Measurements from ENCODE around the gene SPAG6.

The SPAG6 gene

DNA sequence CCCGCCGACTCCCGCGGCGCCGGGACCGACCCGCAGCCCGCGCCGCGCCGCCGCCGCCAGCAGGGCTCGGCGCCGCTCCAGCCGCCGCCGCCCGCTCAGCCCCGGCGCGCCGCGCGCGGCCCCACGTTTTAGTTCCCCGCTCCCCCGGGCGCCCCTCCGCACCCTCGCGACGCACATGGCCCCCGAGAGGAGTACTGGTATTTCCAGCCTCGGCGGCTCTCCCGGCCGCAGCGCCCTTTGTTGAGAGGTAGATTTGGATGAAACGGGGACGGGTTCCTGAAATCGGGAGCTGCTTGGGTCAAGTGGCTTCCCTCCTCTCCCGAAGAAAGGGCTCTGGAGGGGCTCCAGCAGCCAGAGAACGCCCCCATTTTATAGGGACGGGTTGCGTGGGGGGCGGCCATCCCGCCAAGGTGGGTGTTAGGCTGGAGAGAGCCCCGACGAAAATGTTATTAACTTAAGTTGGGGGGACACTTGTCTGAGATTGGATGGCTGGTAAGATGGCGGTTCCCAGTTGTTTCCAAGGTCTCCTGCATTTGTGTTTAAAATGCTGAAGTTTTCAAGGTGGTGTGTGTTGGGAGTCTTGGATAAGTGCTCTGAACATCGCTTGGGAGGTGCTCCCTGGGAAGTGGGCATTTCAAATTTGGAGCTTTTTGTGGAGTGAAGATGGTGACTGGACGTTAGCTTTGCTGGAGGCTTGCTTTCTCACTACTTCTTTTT lies 23.2 kb upstream of the SPAG6 start:
- no peak for DNase-seq (ENCODE audit: low spot score)

DNA sequence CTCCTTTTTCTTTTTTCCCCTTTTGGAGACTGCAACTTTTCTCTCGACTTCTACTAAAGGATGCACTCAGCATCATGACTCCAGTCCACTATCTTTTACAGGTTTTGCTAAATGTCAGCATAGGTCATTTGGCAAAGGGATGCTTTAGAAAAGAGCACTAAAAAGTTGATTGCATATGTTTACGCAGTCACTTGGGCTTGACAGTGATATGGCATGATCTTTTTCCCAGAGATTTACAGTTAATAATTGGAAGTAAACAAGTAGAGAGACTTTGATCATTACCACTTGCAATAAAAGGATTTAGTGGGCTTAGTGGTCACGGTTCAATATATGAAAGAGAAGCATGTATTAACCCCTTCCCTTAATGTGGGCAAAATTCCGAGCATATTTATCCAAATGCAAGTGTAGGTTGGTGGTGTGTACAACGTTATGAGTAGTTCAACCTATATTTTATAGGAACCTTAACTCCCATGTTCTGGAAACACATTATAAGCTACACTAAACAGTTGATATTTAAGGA lies 22.6 kb upstream of the SPAG6 start:
- DNase-seq (ENCODE audit: low spot score) = no peak

DNA sequence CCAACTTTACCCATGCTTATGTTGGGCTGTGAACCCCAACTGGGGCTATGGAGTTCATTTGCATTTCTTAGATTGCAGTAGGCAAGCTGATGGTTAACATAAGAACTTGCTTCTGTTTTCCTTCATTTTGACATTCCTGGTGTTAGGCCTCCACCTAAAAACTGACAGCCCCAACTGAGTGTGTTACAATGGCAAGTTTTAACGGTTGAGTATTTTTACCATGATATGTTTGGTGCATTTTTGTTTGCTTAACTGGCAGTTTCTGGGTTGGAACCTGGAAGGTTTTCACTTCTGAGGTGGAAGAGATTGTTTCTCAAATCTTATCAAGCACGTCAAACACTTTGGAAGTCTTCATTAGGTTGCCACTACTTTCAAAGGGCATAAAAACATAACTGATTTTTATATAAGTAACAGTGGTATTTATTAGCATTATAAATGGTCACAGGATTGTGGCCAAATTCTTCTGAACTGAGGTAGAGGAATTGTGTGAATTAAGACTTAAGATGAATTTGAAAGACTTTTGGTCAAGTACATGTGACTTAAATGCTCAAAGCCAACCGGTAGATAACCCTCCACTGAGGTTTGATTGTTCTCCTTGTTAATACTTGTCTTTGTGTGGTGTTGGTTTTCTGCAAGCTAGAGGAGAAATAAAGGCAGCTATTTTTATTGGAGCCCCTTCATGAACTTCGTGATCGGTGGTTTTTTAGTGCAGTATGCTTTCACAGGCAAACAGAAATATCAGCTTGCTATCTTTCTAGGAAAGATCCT lies 21.6 kb upstream of the SPAG6 start:
- DNase-seq (ENCODE audit: low spot score) = no peak

DNA sequence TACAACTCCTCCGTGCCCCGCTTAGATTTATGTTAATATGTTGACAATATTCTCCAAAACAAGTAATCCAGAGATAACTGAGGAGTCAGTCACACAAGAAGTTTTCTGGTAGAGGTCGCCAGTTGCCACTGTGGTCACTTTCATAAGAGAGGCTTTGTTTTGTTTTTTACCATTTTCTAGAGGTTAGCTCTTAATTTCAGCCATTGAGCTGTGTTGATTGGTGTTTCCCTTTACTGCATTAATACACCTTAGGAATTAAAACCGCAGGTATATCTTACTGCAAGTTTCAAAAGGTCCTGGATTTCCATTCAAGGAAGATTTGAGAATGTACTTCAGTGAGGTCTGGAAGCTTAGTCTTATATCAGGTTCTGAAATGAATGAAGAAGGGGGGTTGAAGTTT lies 20.9 kb upstream of the SPAG6 start:
- no peak for DNase-seq (ENCODE audit: low spot score)

DNA sequence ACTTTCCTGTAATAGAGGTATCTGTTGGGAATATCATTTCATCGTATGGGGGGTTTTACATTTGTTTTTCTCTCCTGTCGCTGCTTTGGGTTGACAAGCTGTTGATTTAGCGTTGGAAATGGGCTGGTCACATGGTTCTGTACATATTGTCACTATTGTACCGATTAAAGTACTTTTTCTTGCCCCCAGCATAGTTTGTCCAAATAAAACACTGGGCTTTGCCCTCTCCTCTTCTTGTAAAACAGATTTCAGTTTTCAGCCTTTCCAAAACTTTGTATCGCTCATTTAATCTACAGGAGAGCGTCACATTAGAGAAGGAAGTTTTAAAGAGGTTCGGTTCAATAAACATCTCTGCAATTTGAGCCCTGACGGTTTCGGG lies 20.4 kb upstream of the SPAG6 start:
- DNase-seq (ENCODE audit: low spot score) = no peak

DNA sequence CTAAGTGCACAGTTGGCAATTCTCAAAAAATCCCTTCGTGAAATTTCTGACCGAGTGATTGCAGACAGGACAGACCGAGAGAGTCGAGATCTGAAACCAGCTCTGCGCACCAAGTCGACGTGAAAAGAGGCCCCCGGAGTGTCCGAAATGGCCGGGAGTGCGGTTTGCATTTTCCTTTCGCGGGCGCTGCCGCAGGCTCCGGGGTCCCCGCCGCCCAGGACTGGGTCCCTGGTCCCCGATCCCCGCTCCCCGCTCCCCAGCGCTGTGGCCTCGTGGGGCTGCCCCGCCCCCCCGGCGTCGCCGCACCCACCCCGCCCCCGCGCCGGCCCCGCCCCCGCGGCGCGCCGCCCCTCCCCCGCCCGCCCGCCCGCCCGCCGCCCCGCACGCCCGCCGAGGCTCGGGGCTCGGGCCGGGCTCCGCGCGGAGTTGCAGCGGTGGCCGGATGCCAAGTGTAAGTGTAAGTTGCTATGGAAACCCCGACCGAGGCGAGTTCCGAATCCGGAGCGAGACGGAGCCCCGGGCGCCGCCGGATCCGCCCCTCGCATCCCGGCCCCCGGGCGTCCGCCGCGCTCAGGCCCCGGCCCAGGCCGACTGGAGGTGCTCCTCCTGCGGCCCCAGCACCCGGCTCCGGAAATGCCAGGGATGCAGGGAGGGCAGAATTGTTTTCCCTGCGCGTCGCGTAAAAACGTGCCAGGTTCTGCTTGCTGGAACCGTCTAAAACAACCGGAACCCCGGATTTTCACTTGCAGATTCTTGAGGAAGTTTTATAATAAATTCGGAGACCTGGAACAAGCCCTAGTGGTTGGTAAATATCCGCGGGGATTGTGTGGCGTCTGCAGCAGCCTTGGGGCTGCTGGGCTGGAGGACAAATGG lies 19.8 kb upstream of the SPAG6 start:
- peak; percentile 79 for DNase-seq (ENCODE audit: low spot score)

DNA sequence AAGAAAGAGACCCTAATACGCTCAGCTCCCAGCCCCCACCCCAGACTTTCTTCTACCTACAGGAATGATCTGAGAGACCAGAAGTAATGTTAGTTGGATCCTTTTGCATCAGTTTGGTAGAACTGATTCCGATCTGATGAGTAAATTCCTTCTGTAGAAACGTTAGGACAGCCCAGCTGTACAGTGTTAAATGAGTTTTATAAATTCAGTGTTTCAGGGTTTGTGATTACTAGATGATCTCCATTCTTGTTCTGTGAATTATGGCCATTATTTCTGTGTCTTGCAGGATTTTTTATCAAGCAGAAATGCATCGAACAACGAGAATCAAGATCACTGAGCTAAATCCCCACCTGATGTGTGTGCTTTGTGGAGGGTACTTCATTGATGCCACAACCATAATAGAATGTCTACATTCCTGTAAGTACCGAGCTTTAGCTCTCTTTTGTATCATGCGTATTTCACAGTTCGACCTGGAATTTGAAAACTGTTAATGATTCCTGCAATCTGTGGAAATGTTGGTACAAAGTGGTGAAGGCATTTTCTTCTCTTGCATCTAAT lies 19.1 kb upstream of the SPAG6 start:
- DNase-seq (ENCODE audit: low spot score) = no peak

DNA sequence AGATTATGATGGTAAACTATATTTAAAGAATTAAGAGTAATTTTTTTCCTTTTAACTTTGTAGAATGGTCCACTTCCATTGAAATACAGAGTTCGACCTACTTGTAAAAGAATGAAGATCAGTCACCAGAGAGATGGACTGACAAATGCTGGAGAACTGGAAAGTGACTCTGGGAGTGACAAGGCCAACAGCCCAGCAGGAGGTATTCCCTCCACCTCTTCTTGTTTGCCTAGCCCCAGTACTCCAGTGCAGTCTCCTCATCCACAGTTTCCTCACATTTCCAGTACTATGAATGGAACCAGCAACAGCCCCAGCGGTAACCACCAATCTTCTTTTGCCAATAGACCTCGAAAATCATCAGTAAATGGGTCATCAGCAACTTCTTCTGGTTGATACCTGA lies 16.1 kb upstream of the SPAG6 start:
- DNase-seq (ENCODE audit: low spot score) = no peak

DNA sequence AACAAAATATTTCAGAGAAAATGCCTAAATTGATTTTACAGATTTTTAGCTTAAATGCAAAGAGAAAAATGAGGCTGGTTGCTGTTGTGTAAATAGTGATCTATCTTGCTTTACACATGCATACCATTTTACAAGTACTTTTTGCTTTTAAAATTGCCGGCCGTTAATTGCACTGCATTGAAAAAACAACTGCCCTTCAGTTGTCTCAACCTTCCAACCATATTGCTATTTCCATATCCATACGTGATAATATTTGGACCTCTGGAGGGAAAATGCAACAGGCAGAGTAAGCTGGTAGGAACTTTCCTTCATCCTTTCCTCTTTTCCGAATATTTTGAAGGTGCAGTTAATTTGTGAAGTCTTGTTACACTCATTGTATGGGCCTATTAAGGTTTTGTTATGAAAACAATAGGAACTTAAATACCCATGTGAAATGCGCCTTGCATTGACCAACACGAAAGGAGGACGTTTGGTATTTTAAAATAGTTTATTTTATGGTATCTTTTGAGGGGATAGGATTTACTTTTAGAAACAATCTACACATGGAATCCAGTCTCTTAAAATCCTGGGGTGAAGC lies 13.1 kb upstream of the SPAG6 start:
- DNase-seq (ENCODE audit: low spot score) = no peak

DNA sequence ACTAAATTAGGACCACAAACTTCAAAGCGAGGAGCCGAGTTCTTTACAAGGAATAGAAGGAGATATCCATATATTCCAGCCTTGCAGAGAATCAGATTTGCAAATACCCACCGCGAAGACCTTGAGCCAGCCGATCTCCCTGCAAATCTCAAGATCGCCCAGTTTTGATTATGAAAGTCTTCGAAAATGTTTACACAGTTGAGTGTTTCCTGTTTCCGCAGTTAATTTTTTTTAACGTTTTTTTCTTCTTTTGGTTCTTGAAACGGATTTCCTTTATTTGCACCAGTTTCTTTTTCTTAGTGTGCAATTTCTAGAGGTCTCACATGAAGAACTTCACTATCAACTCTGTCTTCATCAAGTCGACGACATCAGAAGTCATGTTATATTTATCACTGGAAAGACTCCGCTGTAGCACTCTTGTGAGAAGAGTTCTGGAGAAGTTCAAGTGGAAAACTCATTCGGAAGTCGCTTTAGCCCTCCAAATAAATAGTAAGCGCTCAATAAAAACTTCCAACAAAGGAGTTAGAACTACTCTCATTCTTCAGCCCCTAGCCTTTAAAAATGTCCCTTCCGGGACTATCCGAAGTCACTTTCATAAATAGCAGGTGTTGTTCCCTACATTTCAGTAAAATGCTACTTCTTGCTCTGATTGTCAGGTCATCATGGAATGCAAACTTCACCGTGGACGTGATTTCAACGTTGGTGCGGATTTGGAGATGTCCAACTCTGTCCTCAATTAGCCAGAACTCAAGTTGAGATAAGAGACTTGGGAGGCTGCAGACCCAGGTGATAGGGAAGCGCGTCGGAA lies 11.9 kb upstream of the SPAG6 start:
- DNase-seq (ENCODE audit: low spot score) = peak; percentile 48

DNA sequence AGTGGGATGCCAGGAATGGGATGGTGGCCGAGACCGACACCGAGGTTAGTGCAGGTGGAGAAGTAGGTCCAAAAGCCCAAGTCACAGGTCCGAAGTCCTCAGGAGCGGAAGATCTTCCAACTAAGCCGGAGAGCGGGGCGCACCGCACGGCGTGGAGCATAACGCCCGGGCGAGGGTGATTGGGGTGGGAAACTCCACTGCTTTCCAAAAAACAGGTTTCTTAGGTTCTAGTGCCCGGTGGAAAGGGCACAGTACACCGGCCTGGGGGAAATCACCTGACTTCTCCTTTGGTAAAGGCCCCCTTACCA lies 11.4 kb upstream of the SPAG6 start:
- no peak for DNase-seq (ENCODE audit: low spot score)

DNA sequence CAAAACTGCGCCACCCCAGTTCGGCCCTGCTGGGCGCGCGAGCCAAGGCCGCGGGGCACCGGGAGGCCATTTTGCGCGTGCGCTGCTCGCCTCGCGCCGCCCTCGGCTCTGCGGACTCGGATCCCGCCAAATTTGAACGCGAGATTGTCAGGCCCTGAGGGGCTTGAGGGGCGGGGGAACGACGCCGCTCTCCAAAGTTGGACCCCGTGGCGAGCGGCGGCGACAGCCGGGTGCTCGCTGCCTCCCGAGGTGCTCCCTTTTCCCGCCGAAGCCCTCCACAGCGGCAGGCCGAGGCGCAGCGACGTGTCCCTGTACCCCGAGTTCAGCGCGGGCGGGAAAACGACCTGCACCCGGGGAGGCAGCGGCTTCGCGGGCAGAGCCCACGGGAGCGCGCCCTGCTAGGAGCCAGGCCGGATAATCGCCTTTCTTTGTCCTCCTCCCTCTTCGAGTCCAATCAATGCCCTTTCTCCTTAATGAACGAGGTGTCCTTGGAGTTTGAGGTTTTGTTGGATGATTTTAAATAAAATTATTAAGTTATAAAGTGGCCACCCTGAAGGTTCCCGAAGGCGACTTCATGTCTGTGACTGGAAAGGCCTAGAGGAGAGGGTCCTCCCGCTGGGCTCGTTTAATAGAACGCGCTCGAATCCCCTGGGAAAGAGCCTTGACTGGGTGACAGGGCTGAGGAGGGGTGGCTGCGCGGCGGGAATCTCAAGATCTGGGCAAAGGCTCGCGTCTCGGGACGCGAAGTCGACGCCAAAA lies 10.7 kb upstream of the SPAG6 start:
- DNase-seq (ENCODE audit: low spot score) = no peak

DNA sequence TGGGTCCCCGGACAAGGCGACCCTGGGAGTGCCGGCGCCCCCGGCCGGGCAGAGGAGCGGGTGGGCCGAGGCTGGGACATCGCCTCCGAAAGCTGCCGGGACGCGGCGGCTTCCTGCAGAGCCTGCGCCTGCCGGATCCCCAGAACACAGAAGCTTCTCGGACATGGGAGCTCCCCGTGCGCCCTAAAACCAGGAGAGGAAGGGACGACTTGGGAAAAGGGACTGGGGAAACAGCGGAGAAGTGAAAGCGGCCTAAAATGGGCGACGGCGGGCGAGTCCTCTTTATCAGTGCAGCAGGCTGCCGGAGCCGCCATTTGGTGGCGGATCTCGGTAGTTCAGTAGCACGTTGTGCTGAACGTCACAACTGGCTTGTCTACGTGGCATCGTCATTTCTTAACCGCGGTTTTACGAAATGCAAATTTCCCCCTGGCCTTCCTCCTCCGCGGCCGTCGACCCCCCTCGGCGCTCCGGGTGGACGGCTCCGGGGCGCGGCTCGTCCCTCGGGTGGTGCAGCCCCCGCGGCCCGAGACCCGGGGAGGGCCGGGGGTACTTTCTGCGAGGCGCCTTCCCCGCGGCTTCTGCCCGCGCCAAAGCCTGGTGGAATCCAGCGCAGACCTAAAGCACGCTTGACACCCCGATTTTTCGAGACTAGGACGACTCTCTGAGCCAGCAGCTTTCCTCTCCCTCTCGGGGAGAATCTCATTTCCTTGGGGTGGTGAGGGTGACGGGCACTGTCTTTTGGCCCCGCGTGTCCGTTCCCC lies 9.9 kb upstream of the SPAG6 start:
- DNase-seq (ENCODE audit: low spot score) = peak; percentile 59

DNA sequence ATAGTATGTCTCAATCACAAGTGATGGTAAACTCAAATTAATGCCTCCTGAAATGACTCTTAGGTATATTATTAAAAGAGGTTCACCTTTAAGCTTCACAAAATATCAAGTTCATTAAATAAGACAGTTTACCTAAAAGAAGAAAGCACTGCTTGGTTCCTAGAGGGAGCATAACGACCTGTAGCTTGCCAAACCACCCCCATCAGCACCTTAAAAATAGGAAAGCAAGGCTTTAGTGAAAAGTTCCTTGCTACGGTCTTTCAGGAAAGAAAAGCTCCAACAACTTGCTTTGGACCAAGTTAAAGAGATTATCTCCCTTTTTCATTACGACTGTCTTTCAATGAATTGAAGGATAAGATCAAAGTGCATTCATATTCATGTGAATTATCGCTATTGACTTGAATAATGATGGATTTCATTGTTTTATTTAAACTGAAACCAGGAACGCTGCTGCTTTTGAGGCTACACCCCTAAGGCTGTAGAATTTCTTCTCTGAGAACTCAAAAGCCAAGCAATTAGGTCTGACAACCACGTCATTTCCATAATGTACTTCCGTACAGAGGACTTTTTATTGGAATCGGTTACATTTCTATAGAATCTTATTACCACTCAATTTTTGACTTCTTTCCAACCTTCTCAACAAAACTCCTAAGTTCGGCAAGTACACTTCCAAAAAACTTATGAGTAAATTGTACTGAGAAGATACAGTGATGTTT lies 7.0 kb upstream of the SPAG6 start:
- DNase-seq (ENCODE audit: low spot score) = no peak

DNA sequence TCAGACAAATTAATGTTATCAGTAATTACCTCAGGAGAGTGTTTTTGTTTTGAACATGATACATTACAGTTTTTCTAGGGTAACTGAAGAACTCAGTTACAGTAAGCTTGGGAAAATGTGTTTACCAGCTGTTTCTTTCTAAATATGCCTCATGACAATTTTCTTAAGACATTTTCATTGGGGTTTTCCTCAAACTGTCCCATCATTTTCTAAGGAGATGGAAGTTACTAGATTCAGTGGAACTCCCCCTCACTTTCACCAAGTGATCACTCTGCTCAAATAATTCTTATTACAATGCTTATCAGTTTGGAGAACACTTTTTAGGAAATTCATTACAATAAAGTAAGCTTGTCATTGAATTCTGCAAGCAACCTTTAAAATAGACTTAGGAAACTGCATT lies 6.4 kb upstream of the SPAG6 start:
- no peak for DNase-seq (ENCODE audit: low spot score)

DNA sequence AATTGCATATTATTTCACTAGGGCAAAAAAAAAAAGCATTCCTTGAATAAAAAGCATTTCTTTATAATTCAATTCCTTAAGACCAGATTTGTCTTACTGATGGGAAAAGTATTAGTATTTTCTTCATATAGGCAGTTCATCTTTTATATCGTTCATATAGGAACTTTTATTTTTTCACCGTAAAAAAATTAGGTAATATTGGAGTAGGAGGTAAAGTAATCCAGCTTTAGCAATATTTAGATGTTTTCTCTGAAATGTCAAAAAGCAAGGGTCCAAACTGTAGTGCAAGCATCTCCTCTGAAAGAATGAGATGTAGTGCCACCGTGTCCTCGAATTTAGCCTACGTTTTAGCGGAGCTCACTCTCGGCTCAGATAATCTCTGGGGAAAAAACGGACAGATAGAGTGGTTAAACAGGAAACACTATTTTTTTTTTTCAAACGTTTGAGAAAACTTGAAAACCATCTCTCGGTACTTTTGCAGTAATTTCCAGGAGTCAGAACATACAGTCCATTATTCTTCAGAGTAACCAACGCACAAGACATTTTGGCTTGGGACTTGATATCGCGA lies 5.5 kb upstream of the SPAG6 start:
- DNase-seq (ENCODE audit: low spot score) = no peak

DNA sequence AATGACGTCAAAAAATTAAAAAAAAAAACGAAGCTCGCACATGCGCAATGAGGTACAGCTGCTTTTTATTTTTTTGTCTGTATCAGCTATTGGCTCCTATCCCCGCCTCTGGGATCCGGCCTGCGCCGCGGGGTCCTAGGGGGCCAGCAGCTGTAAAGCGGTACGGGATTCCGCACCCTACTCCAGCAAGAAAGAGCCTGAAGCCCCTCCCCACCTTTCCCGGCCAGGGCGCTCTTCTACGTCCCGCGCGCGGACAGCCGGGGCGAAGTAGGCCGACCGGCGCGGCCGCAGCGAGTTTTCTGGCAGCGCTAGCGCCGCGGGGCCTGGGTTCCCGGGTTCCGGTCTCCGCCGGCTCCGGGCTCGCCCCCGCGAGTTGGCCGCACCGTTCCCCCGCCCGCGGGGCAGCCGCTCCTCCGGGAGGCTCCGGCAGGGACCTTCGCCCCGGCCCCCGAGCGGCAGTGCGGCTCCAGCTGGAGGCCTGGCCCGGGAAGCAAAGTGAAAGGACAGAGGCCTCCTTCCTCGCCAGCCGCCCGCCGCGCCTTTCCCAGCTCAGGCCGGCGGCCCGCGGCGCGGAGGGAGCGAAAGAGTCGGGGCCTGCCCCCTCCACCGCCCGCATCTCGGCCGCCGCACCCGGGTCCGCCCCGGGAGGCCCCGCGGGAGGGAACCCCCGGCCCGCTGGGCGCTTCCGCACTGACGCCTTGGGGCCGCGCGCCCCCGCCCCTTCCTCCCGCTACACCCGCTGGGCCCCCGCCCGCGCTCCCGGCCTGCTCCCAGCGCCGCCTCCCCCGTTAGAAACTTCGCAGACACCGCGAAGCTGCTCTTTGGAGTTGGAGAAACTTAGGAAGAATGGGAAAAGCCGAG lies 4.7 kb upstream of the SPAG6 start:
- DNase-seq (ENCODE audit: low spot score) = peak; percentile 52
